OCI-M2 (cell line): ENCODE measurements around the gene NAA20.

Experiments
- DNase-seq: peaks from one replicate; lab custom pipeline; 2025; ENCODE audit not compliant: unreplicated experiment; lab: John Stamatoyannopoulos, UW

NAA20 gene

DNA sequence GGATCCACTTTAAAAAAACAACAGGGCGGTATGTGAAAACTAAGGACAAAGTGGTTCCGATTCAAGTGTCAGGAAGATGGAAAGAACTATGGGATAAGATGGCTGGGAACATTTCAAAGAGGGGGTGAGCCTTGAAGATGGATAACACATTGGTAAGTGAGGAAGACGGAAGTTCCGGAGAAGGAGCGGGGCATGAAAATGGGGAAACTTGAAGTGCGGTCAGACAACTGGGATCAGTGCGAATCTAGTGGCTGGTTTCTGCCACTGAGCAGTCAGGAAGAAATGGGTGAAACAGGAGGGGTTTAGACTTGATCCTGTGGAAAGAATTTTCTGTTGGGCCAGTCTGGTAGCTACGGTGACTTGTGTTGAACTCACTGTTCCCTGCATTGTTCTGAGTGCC lies 1.2 kb downstream of the NAA20 start:
- DNase-seq = no peak

DNA sequence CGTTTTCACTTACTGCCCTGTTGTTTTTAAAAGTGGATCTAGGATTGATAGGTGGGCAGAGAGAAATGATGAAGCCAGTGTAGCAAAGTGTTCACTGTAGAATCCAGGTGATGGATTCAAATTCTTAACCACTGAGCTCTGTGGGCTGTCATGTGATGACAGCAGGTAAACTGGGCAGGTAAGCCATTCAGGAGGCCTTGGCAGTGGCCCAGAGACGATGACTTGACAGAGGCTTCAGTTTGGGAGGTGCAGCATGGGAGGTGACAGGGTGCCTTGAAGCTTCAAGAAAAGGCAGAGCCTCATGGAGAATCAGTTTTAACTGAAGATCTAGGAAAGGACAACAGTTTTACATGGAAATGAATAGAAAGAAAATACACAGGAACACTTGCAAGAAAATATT lies 2.0 kb downstream of the NAA20 start:
- no peak for DNase-seq

DNA sequence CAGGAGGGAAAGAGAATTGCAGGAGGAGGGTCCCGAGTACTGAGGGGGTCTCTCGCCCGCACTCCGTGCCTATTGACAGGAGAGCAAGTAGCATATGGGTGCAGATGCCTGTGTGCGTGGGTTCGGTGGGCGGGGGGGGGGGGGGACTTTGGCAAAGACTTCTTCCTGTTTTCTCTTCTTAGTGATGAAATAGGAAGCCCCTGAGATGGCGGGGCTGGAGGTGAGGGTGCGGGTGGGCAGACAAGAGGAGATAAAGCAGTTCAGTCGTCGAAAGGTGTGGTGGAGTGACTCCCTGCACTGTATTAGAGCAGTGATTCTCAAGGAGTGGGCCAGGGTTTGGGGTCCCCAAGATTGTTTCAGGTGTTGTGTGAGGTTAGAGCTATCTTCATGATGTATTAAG lies 3.7 kb downstream of the NAA20 start:
- no peak for DNase-seq

DNA sequence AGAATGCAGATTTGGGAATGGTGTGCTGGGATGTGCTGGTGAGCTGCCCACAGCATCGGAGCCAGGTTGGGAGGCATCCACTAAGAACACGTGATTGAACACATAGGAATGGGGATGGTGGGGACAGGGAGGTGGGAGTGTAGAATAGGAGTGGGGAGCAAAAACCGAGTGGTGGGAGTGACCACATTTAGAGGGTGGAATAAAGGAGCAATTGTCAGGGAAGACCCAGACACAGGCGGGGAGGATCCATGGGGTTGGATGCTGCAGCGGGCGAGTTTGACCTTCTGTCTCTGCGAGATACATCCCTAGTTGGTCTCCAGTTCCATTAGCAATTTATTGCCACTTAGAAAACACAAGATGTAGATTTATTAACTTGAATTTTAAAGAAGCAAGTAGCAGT lies 4.7 kb downstream of the NAA20 start:
- no peak for DNase-seq

DNA sequence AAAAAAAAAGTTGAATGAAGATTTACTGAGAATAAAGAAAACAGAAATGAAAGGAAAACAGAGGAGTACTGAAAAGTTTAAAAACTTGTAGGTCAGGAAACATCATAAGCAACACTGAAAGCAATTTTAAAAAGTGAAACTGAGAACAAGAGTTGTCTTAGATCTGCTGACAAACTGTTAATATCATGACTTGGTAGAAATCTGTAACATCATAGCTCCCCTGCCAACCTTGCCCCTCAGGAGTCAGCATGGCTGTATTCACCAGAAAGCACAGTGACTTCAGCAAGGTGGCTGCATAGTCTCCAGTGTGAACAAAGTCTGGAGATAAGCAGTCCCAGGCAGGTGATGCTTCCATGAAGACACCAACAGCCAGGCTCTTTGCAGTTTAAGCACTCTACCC lies 5.3 kb downstream of the NAA20 start:
- no peak for DNase-seq

DNA sequence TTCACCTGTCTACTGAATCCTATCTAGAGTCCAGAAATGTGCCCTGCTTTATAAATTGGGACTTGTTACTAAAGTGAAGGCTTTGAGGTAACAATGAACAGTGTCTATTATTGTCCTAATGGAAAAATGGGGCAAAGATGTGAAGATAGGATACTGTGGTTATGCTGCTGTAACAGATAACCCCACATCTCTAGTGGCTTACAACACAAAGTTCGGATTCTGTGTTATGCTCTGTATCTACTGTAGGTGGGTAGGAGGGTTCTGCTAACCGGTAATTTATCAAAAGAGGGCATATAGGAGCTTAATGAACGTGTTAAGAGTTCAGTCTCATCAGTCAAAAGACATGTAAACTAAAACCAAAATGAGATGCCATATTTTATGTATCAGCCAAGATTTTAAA lies 6.2 kb downstream of the NAA20 start:
- DNase-seq = no peak

DNA sequence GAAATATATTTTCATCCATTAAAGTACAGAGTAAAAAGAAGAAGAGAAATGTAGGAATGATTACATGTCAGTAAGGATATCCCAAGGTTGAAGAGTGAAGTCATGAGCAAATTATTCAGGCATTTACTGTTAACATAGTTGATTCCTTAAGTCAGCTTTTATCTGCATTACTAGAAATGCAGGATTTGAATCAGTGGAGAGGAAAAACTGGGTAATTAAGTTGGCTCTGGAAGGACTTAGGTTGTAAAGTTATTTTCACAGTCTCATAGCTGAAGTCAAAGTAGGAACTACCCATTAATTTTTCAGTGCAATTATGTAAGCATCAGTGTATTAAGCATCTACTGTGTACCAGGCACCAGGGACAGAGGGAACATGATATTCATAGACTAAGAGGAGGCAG lies 7.8 kb downstream of the NAA20 start:
- DNase-seq = no peak

DNA sequence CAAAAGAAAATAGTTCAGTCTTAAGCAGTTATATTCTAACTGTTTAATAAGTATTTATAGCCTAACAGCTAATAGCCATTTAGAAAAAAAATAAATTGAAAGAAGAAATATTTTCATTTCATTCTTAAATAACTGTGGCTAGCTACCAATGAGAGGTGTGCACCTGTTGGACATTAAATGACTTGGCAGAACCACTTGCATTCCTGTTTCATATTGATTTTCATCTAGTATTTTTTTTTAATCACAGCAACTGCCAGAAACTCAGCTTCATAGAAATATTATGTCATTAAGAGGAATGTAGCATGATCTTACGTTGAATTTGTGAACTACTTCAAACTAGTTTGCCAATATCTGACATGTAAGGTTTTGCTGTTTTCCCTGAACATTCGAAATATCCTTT lies 10.1 kb downstream of the NAA20 start:
- no peak for DNase-seq

DNA sequence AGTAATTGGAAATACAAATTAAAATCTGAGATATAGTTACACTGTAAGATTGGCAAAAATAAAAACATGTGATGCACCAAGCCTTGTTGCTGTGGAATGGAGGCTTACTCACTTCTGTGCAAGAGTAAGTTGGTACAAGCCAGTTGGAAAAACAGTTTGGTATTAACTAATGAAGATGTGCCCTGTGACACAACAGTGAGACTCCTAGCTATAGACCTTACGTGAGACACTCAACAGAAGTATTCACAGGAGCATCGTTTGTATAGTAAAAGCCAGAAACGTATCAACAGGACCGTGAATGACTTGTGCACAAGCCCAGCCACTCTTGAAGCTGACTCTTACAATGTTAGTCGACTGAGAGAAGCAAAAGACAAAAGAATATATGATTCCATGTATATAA lies 14.6 kb downstream of the NAA20 start:
- DNase-seq = no peak

DNA sequence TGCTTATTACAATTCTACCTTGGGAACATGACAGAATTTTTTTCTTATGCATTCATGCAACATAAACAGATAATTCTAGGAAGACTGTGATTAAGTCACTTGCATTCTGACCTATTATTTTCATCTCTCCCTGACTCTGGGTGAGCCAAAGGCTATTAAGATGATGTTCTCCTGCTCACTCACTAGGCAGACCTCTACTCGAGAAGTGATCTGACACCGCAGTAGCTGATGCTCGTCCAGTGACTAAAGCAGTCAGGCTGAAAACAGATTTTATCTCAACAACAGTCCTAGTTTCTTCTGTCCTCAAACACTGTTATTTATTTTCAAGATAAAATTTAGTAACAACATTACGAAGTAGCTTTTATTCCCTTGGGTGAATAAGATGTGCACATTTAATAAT lies 17.3 kb downstream of the NAA20 start:
- no peak for DNase-seq

DNA sequence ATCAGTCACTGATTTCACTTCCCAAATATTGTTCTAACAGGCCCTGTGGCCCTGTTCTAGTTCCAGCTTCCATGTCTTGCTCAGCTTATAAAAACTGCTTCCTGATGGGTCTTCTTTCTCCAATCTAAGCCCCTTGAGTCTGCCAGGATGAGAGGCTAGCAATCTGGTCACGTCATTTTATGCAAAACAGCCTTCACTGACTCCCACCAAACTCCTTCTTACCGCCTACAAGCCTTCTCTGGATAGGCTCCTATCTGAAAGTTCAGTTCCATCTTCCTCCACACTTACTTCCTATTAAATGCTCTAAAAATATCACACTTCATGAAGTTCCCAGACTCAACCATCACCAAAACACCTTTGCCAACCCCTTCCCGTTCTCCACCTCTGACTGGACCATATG lies 19.6 kb downstream of the NAA20 start:
- DNase-seq = no peak

DNA sequence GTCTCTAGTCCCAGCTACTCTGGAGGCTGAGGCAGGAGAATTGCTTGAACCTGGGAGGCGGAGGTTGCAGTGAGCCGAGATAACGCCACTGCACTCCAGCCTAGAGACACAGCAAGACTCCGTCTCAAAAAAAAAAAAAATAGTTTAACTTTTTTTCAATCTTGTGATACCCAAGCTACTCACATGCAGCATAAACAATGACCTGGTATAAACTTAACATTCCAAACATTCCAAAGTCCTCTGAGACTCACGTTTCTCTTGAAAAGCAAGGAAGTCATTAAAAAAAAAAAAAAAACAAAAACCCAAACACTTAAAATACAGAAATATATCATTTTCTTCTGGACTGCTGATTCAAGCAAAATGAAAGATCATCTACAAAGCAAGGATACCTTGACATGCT lies 20.8 kb downstream of the NAA20 start:
- DNase-seq = no peak

DNA sequence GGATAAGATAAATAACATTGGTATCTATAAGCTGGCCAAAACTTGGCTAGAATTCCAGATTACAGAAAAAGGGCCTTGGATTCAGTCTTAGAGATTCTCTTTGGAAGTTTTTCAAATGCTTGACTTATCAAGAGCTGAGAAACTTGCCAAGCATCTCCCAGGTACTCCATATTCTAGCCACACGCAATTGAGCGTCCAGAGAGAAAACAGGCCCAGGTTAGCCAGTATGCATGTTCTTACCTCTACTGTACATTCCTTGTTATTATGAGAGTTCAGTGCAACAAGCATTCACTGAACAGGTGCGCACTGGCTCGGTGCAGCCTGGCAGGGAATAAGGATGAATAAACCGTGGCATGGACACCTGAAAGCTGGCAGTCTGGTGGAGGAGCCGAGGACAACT lies 21.4 kb downstream of the NAA20 start:
- no peak for DNase-seq

DNA sequence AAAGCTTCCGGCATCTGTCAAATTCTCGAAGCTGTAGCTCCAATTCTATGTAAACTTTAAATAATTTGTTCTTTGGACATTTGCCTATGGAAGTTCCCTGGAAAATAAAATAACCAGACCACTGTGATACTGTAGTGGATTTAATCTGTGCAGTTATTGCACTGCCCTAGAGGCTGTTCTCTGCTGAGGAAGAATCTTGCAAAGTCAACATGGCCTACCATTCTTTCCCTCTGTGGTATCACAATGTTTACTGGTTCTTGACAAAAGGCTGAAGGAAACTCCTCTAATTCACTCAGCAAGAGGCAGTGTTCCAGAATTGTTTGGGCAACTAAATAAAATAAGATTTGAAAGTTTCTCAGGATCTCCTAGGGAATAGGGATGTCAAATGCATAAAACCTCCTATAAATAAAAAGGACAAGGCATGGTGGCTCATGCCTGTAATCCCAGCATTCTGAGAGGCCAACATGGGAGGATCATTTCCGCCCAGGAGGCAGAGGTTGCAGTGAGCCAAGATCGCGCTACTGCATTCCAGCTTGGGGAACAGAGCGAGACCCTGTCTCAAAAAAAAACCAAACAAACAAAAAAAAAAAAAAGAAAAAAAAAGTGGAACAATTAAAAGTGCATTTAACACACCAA lies 22.7 kb downstream of the NAA20 start:
- DNase-seq = no peak

DNA sequence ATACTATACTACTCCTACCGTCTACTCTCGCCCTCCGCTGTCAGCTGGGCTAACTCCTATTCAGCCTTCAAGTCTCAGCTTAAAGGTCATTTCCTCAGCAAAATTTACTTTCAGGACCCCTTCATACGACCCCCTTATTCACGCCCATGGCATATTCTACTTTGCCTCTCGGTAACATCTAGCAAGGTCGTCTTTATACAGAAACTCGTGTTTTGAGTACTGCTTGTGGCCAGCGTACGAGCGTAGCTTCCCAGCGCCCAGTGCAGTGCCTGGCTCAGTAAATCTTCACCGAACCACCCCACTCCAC lies 34.6 kb downstream of the NAA20 start:
- DNase-seq = no peak

DNA sequence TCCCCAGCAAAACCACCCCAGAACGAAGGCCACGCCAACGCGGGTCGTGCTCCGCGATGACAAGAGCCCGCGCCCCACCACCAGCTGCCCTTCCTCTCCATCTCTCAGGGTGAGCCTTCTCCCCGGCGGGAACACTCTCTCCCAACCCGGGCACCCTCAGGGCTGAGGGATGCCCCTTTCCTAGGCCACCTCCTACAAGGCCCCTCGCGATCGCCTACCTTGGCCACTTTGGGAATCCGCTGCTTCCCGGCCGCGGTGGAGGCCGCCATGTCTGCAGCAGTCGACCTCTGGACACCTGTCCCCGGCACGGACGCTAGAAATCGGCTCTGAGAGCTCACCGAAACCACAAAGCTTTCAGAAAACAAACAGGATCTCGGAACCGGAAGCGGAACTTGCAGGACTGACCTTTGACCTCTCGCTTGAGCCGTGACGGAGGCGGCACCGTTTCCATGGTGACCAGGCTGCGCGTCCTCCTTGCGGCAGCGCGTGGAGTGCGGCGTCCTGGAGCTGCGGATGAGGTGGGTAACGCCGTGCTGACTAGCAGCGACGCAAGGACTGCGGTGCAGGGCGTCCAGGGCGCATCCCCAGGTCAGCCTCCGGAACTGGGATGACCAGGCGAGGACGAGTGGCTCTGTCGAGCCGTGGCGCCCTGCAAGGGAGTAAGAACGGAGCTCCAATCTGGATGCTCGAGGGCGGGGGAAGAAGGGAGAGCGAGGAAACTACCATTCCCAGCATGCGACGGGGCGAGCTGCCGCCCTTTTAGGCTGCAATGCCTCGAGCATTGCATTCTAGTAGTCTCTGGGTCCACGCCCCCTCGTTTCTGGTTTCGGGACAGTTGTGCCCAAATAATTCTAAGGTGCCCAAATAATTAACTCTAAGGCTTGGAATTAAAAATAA lies 35.2 kb downstream of the NAA20 start, which contains the start of the genes CFAP61 and CRNKL1:
Gene CFAP61 (plus strand): TSS at position 459 of the 897 bp plus-strand sequence. CDS start 4,122 bp downstream, outside the sequence.
Gene CRNKL1 (minus strand): TSS at position 393 of the 897 bp plus-strand sequence. CDS start 124 bp downstream, at position 269.
- DNase-seq = peak; percentile 96

DNA sequence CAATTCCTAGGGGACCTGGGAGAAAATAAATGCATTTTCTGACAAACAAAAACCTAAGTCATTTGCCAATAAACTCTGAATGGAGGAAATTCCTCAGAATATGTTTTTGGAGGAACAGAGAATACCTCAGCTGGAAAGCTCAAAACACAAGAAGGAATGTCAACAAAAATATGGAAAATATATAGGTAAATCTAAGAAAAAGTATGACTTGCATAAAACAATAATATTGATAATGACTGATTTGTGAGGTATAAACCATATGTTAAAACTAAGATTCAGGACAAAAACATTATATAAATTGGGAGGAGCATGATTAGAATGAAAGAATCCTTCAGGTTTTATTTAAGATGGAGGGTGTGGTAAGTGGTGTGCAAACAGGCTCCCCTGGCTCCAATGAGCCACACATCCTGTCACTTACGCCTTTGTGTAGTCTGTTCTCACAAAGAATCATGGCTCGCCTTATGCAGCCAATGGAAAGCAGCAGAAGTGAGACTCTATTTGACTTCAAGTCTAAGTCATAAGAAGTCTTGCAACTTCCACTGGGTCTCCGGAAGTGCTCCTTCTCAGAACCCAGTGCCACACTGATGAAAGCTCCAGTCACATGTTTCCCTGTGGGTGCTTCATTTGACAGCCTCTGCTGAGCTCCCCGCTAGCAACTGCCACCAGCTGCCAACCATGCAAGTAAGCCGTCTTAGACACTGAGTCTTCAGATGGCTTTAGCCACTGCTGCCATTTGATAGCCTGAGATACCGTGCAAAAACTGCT lies 43.3 kb downstream of the NAA20 start:
- no peak for DNase-seq

DNA sequence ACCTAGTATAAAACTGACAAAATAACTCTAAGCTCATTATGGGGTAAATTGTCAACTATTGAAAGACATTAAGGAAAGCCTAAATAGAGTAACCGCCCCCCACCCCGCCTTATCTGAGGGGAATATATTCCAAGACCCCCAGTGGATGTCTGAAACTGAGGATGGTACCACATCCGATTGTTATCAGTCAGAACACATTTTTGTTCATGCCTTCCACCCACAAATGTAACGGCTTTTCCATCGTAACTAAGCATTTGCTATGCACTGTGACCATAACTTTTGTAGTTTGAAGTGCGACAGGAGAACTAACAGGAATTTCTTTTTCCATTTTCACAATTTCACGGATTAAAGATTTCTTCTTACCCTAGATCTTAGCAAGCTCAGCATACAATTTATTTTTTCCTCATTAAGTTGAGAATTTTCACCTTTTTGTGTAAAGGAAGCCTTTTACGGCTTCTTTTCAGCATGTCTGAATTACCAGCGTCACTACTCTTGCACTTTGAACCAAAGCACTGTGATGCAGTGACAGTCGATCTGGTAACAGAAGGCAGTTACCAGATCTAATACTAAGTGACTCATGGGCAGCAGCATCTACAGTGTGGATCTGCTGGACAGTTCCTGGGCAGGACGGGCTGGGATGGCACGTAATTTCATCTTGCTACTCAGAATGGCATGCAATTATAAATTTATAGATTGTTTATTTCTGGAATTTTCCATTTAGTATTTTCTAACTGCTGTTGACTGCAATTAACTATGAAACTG lies 47.0 kb downstream of the NAA20 start:
- DNase-seq = no peak

DNA sequence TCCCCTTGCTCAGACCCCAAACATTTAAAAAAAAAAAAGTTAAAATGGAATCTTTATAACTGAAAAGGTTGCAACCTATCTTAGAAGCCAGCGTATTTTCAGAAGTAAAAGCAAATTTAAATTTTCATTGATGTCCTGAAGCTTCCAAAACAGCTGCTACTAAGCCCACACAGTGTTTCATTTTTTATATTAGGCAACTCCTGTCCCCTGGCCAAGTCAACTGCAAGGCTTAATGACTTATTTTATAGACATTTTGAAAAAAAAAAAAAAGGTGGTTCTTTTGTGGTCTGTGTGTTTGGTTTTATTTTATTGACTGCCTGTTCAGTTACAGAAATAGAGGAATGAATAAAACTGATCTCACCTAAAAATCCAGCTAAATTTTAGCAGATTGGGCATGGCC lies 48.2 kb downstream of the NAA20 start:
- no peak for DNase-seq

DNA sequence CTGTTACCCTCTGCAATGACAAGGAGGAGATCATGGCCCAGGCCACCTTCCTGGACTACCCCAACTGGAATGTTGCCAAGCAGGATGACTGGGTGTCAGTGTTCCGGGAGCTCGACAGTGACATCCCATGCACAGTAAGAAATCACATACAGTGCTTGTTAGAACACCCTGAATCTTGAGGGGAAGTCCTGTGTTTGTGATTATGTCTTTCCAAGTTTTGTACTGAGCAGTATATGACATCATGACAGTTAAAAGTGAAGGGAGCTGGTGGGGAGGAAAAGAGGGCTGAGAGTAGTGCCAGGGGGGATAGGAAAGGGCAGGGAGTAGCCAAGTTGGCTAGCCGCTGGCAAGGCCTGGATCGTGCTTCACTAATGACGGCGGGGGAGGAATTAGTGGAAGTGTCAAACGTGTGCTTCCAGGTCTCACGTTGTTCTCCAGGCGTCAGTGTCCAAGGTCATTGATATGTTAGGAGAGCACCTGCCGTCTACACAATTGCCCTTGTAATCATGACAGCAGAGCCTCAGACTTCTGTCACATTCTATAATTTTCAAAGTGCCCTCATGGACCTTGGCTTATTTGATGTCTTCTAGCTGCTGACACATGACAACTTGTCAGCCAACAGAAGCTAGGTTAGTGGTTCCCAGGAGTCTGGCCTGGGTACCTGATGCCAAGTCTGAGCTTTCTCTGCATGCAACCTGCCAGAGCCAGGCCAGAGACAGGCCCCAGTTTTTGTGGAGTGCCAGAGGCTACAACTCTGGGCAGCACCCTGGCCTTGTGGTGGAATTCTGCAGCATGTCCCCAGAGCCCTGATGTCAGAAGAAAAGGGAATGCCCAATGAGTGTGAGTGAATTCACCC lies 53.9 kb downstream of the NAA20 start:
- no peak for DNase-seq
